Endothelial cell of umbilical vein (primary cell): Measurements from ENCODE around the gene AFF4. TPM values are rescaled to one million over a fixed set of nuclear protein-coding genes. Genes with fewer than 3 reads are reported as not detected.

Experiments used
- BruUV-seq: library from RNA; stranded (reverse); fragments of 400-500 nt; replicated peaks from 2 replicates; lab custom pipeline; 2021; lab: Mats Ljungman, UMichigan
- CTCF ChIA-PET: fragments of 300-600, 350-600 bp; sonication (Branson Sonifier 250); formaldehyde crosslinking; loops from one replicate; lab custom pipeline; 2021; ENCODE audit warnings: antibody characterized with exemption, inconsistent platforms; lab: Charles Lee
- POLR2A ChIA-PET: fragments of 300-600, 350-600 bp; sonication (Branson Sonifier 250); formaldehyde crosslinking; loops from one replicate; lab custom pipeline; 2021; ENCODE audit warnings: antibody characterized with exemption, inconsistent platforms; lab: Charles Lee
- DNase-seq: peaks from one replicate; pipeline ENCODE4 v3.0.0-alpha.2; 2011; ENCODE audit warnings: low read depth, low spot score
- FAIRE-seq: peaks from 2 replicates; lab custom pipeline; 2011; peaks lifted over from hg19 to GRCh38; lab: Jason Lieb, UNC
- H2AFZ ChIP-seq: 2 replicates; pipeline ENCODE4 v1.6.0; 2012; ENCODE audit warnings: low read depth, low read length, control low read depth, inconsistent platforms
- H3K27ac ChIP-seq: 2 replicates; pipeline ENCODE4 v1.5.1; 2011; ENCODE audit warnings: low read depth, mild to moderate bottlenecking, control low read depth, low read length, moderate library complexity; ENCODE audit not compliant: insufficient read depth
- H3K27me3 ChIP-seq, 2 experiments: 2 replicates each; pipeline versions ENCODE4 v1.6.0 to v1.6.1; 2011; ENCODE audit warnings: low read length in 2 of 2, mixed read lengths in 1 of 2; ENCODE audit not compliant: control insufficient read depth in 2 of 2, insufficient read depth in 2 of 2
- H3K36me3 ChIP-seq, 2 experiments: 2 replicates in 1 of 2; 3 replicates in 1 of 2; pipeline ENCODE4 v1.5.1; 2011; ENCODE audit warnings: low read length in 2 of 2, mild to moderate bottlenecking in 1 of 2, moderate library complexity in 1 of 2; ENCODE audit not compliant: control insufficient read depth in 2 of 2, insufficient read depth in 2 of 2; ENCODE audit errors: extremely low read depth in 1 of 2
- H3K4me1 ChIP-seq: 3 replicates; pipeline ENCODE4 v1.5.1; 2011; ENCODE audit warnings: mild to moderate bottlenecking, low read length; ENCODE audit not compliant: control insufficient read depth, insufficient read depth; ENCODE audit errors: extremely low read depth
- H3K4me2 ChIP-seq: 2 replicates; pipeline ENCODE4 v1.6.1; 2011; ENCODE audit warnings: low read length, control low read depth, mixed read lengths; ENCODE audit not compliant: insufficient read depth
- H3K4me3 ChIP-seq, 3 experiments: fragments of 200-600 bp in 1 of 3; sonication (generic), shearing (Covaris generic) in 1 of 3; replicated peaks in 1 of 3; 2 replicates each; pipeline ENCODE4 v1.5.1; 2011 to 2016; ENCODE audit warnings: control low read depth in 3 of 3, low read length in 3 of 3, mild to moderate bottlenecking in 2 of 3, inconsistent platforms in 1 of 3, low read depth in 1 of 3, moderate library complexity in 1 of 3; ENCODE audit not compliant: insufficient read depth in 1 of 3
- H3K79me2 ChIP-seq: 2 replicates; pipeline ENCODE4 v1.6.0; 2012; ENCODE audit warnings: low read length, inconsistent platforms; ENCODE audit not compliant: control insufficient read depth, insufficient read depth
- H3K9ac ChIP-seq: replicated peaks from 2 replicates; pipeline ENCODE3; 2011; ENCODE audit warnings: low read length, control low read depth; ENCODE audit not compliant: insufficient read depth; ENCODE audit errors: extremely low read depth
- H3K9me1 ChIP-seq: replicated peaks from 3 replicates; pipeline ENCODE4 v1.6.0; 2011; ENCODE audit warnings: mild to moderate bottlenecking, low read length; ENCODE audit not compliant: control insufficient read depth, insufficient read depth; ENCODE audit errors: extremely low read depth
- H3K9me3 ChIP-seq: replicated peaks from 2 replicates; pipeline ENCODE4 v1.5.1; 2012; ENCODE audit warnings: low read length, inconsistent platforms; ENCODE audit not compliant: control insufficient read depth, insufficient read depth
- H4K20me1 ChIP-seq: replicated peaks from 2 replicates; pipeline ENCODE3; 2011; ENCODE audit warnings: mild to moderate bottlenecking, low read length; ENCODE audit not compliant: control insufficient read depth, insufficient read depth; ENCODE audit errors: extremely low read depth
- CTCF ChIP-seq, 2 donors: IDR thresholded peaks; 1 replicate in 1 of 2; 2 replicates in 1 of 2; pipeline ENCODE4 v1.5.1; 2011; ENCODE audit warnings: low read length in 2 of 2, mild to moderate bottlenecking in 2 of 2, moderate library complexity in 2 of 2, control low read depth in 1 of 2, inconsistent platforms in 1 of 2, low read depth in 1 of 2; ENCODE audit not compliant: insufficient read depth in 1 of 2; ENCODE audit errors: extremely low read depth in 1 of 2
- EZH2 ChIP-seq: IDR thresholded peaks from 2 replicates; pipeline ENCODE4 v1.6.1; 2012; ENCODE audit warnings: borderline replicate concordance, low read depth, mild to moderate bottlenecking, moderate library complexity, low read length, inconsistent platforms; ENCODE audit not compliant: severe bottlenecking
- FOS ChIP-seq: IDR thresholded peaks from 2 replicates; pipeline ENCODE4 v1.6.1; 2011; ENCODE audit warnings: mild to moderate bottlenecking, low read length, moderate library complexity, borderline replicate concordance; ENCODE audit not compliant: insufficient read depth
- GATA2 ChIP-seq: IDR thresholded peaks from 2 replicates; pipeline ENCODE4 v1.7.0; 2011; ENCODE audit warnings: low read depth, mild to moderate bottlenecking, moderate library complexity, mixed read lengths, low read length; ENCODE audit not compliant: insufficient read length, insufficient read depth
- JUN ChIP-seq: IDR thresholded peaks from 2 replicates; pipeline ENCODE4 v1.6.1; 2011; ENCODE audit warnings: borderline replicate concordance, low read depth; ENCODE audit not compliant: insufficient read length, insufficient read depth
- MAX ChIP-seq: IDR thresholded peaks from 2 replicates; pipeline ENCODE4 v1.6.1; 2011; ENCODE audit not compliant: insufficient read depth, insufficient read length
- MYC ChIP-seq: IDR thresholded peaks from one replicate; pipeline ENCODE4 v1.6.1; 2011; ENCODE audit warnings: mild to moderate bottlenecking, low read depth, low read length
- POLR2A ChIP-seq: IDR thresholded peaks from 2 replicates; pipeline ENCODE4 v1.6.1; 2012; ENCODE audit warnings: low read depth, mild to moderate bottlenecking, control low read depth, low read length
- POLR2AphosphoS5 ChIP-seq: IDR thresholded peaks from 2 replicates; pipeline ENCODE4 v1.6.1; 2012; ENCODE audit warnings: low read depth, mild to moderate bottlenecking, control low read depth, low read length, moderate library complexity; ENCODE audit not compliant: insufficient read depth
- dilution Hi-C: fragments of 300-500 bp; cut with MboI; formaldehyde crosslinking; loops from one replicate; pipeline ENCODE4 v1.15.0; 2019; ENCODE audit warnings: low sequenced_read_pairs; ENCODE audit not compliant: extremely low pct_ligation_motif_present
- intact Hi-C: fragments of 100-400 bp; cut with micrococcal nuclease; formaldehyde crosslinking; loops from one replicate; pipeline ENCODE4 v1.10.0; 2022
- polyA plus RNA-seq, 4 experiments: library from polyadenylated mRNA; depleted of rRNA in 3 of 4; stranded (reverse) in 3 of 4; unstranded in 1 of 4; fragments of >200 nt; gene quantifications; 2 replicates each; pipeline versions ENCODE4 v1.2.1 to v1.2.3, GENCODE V29; 2011 to 2012; ENCODE audit warnings: missing spikeins in 1 of 4
- total RNA-seq: library from RNA; stranded (reverse); gene quantifications from 2 replicates; pipeline ENCODE4 v1.2.3, GENCODE V29; 2021

AFF4 gene
- total and polyA plus RNA-seq, 2 donors (not counting 3 experiments of a cell fraction or from before 2014, with no cell fraction given): 27.0 to 88.3 TPM

- FAIRE-seq: no peak
- no peaks in the 10 kb centered on the region for H3K9me3 ChIP-seq
- peak overlapping the region in 2 of 3 experiments; percentile 24 to 76 for H3K4me3 ChIP-seq
- H3K27ac ChIP-seq: peak overlapping the region; percentile 78
- H3K79me2 ChIP-seq: peaks cover 10% of the 10 kb centered on the region
- H2AFZ ChIP-seq: peak overlapping the region; percentile 22
- TF ChIP-seq POLR2A (no peak), EZH2 (no peak), JUN (no peak)
- H3K9me1 ChIP-seq: no peaks in the 10 kb centered on the region
- no peak for DNase-seq
- no peaks in the 10 kb centered on the region for H4K20me1 ChIP-seq
- H3K36me3 ChIP-seq: no peaks in the 10 kb centered on the region
- dilution Hi-C loops (no loop called here), intact Hi-C loops (loop anchor here (1.0 to 5.0 kb wide), 6 partner anchors 17 to 479 kb away; partner anchors contain the start of genes KIF3A and SHROOM1)
- BruUV-seq: TSS peak; percentile 73
- H3K4me2 ChIP-seq: peak overlapping the region; percentile 9
- ChIA-PET POLR2A (interaction anchor here (1.3 kb wide), 1 partner anchor 12 kb away, joined by 4 read pairs; no protein-coding TSS in a partner anchor), CTCF (interaction anchor here (0.6 to 4.6 kb wide), 12 partner anchors 12 to 339 kb away, joined by 3 to 36 read pairs (median 4); partner anchors contain the start of gene SHROOM1)
- peaks cover 12% of the 10 kb centered on the region for H3K4me1 ChIP-seq
- H3K27me3 ChIP-seq: peaks cover 0 to 7% of the 10 kb centered on the region in 2 experiments
- peak overlapping the region; percentile 82 for H3K9ac ChIP-seq
These were observed 97.6 kb downstream of the AFF4 start for GRCh38 chr5:132865668-132866341.

- intact Hi-C loops: no loop called here
- peaks cover 2% of the 10 kb centered on the region for H3K4me1 ChIP-seq
These were observed 102.7 kb downstream of the AFF4 start for GRCh38 chr5:132860742-132861141.

More at GRCh38 chr5:132860742-132861141, 102.7 kb downstream of the AFF4 start:
- no peak for TF ChIP-seq JUN
- no peak for TF ChIP-seq POLR2A
- no peak for TF ChIP-seq FOS
- no peak for TF ChIP-seq CTCF (IDR thresholded peaks at IDR 0.05; ENCODE audit: extremely low read depth in 1 of 2, insufficient read depth in 1 of 2, low read depth in 1 of 2, low read length in 2 of 2)
- no peak for TF ChIP-seq MYC
- TF ChIP-seq GATA2: no peak
- no peak for TF ChIP-seq EZH2
- no peak for TF ChIP-seq POLR2AphosphoS5
- TF ChIP-seq MAX: no peak
- no peaks in the 10 kb centered on the region for H3K9me3 ChIP-seq
- no peak overlapping the region for H3K27ac ChIP-seq
- no peak overlapping the region for H3K4me2 ChIP-seq
- BruUV-seq: no TSS peak
- H3K9me1 ChIP-seq: no peaks in the 10 kb centered on the region
- H2AFZ ChIP-seq: no peak overlapping the region
- no peaks in the 10 kb centered on the region for H4K20me1 ChIP-seq
- POLR2A ChIA-PET: no interaction called here
- dilution Hi-C loops: no loop called here
- no peaks in the 10 kb centered on the region for H3K79me2 ChIP-seq
- DNase-seq: peak; percentile 41
- no peak overlapping the region for H3K9ac ChIP-seq
- peaks cover 0 to 8% of the 10 kb centered on the region in 2 experiments for H3K27me3 ChIP-seq
- H3K36me3 ChIP-seq: no peaks in the 10 kb centered on the region
- CTCF ChIA-PET: interaction anchor here (1.1 to 2.0 kb wide), 7 partner anchors 20 to 334 kb away, joined by 3 to 9 read pairs (median 3); no protein-coding TSS in a partner anchor
- no peak for FAIRE-seq
- H3K4me3 ChIP-seq: no peak overlapping the region
